ENCODE results near the gene KCNJ10.

- no peak for TF ChIP-seq CTCF (IDR thresholded peaks at IDR 0.05)
- no peak for TF ChIP-seq HMGXB4 (CRISPR knock-in tag; IDR thresholded peaks at IDR 0.05)
- TF ChIP-seq TCF7 (CRISPR knock-in tag; IDR thresholded peaks at IDR 0.05; ENCODE audit: low read depth), result no peak
- TF ChIP-seq SOX15 (CRISPR knock-in tag; IDR thresholded peaks at IDR 0.05), result no peak
- TF ChIP-seq CREM (CRISPR knock-in tag; IDR thresholded peaks at IDR 0.05), result no peak
- no peak for TF ChIP-seq ZNF121 (CRISPR knock-in tag; IDR thresholded peaks at IDR 0.05)
Measured at GRCh38 chr1:159955456-159955855, 114.5 kb downstream of the KCNJ10 start.

Measured in WTC11 (cell line).